ENCODE data around the gene ZNF334.
A peak's percentile ranks its signal among the peaks of the same experiment; 100 is the strongest.

The ZNF334 gene

GRCh38 chr20:46512943-46513844 lies at the start of gene ZNF334:
Gene ZNF334 (minus strand): TSS chr20:46513559. CDS start chr20:46512102, 1,457 bp downstream.
- FAIRE-seq: no peak

GRCh38 chr20:46562373-46563169 lies 49.2 kb upstream of the ZNF334 start:
- FAIRE-seq: peak; percentile 58

- no peak for FAIRE-seq
Measured at GRCh38 chr20:46562009-46562372, 48.6 kb upstream of the ZNF334 start.

- FAIRE-seq: no peak
Measured at GRCh38 chr20:46559685-46560440, 46.5 kb upstream of the ZNF334 start.

GRCh38 chr20:46559001-46559400 lies 45.6 kb upstream of the ZNF334 start:
- FAIRE-seq: no peak

GRCh38 chr20:46558511-46558959 lies 45.2 kb upstream of the ZNF334 start:
- no peak for FAIRE-seq

- FAIRE-seq: no peak
Measured at GRCh38 chr20:46557231-46557956, 44.0 kb upstream of the ZNF334 start.

GRCh38 chr20:46555370-46555956 lies 42.1 kb upstream of the ZNF334 start:
- FAIRE-seq: no peak

- no peak for FAIRE-seq
Measured at GRCh38 chr20:46554828-46555227, 41.5 kb upstream of the ZNF334 start.

GRCh38 chr20:46553926-46554325 lies 40.6 kb upstream of the ZNF334 start:
- FAIRE-seq: no peak

GRCh38 chr20:46552460-46553420 lies 39.4 kb upstream of the ZNF334 start:
- FAIRE-seq: no peak

- FAIRE-seq: no peak
Measured at GRCh38 chr20:46551522-46552381, 38.4 kb upstream of the ZNF334 start.

- FAIRE-seq: no peak
Measured at GRCh38 chr20:46550461-46550860, 37.1 kb upstream of the ZNF334 start, which contains the start of gene OCSTAMP. Gene OCSTAMP (minus strand): TSS chr20:46550654. CDS start chr20:46550560, 94 bp downstream.

- FAIRE-seq: no peak
Measured at GRCh38 chr20:46549188-46549972, 36.0 kb upstream of the ZNF334 start.

GRCh38 chr20:46548688-46549087 lies 35.3 kb upstream of the ZNF334 start:
- no peak for FAIRE-seq

GRCh38 chr20:46547995-46548394 lies 34.6 kb upstream of the ZNF334 start:
- no peak for FAIRE-seq

- FAIRE-seq: no peak
Measured at GRCh38 chr20:46546936-46547335, 33.6 kb upstream of the ZNF334 start.

GRCh38 chr20:46546298-46546697 lies 32.9 kb upstream of the ZNF334 start:
- FAIRE-seq: no peak

GRCh38 chr20:46545827-46546138 lies 32.4 kb upstream of the ZNF334 start:
- no peak for FAIRE-seq
